ENCODE results near the gene CCDC74A.
"Not testable (repeated sequence)": the region's sequence is repeated elsewhere in the genome, so short reads cannot be mapped to it uniquely, and the experiment has no call there.

CCDC74A gene

GRCh38 chr2:131527131-131528001 lies at the start of gene CCDC74A:
TSS of gene CCDC74A (plus strand) at chr2:131527888. CDS start at chr2:131527971, 83 bp downstream.
- peak; percentile 64 to 73 for DNase-seq (ENCODE audit: extremely low read depth in 1 of 2, low read depth in 1 of 2)

- not testable (repeated sequence) for DNase-seq (ENCODE audit: extremely low read depth in 1 of 2, low read depth in 1 of 2)
Measured at GRCh38 chr2:131478074-131478849, 49.4 kb upstream of the CCDC74A start.

GRCh38 chr2:131478850-131479461 lies 48.7 kb upstream of the CCDC74A start:
- DNase-seq (ENCODE audit: extremely low read depth in 1 of 2, low read depth in 1 of 2) = not testable (repeated sequence)

- DNase-seq (ENCODE audit: extremely low read depth in 1 of 2, low read depth in 1 of 2) = not testable (repeated sequence)
Measured at GRCh38 chr2:131480351-131480750, 47.3 kb upstream of the CCDC74A start.

GRCh38 chr2:131482506-131483155 lies 45.1 kb upstream of the CCDC74A start:
- not testable (repeated sequence) for DNase-seq (ENCODE audit: extremely low read depth in 1 of 2, low read depth in 1 of 2)

- not testable (repeated sequence) for DNase-seq (ENCODE audit: extremely low read depth in 1 of 2, low read depth in 1 of 2)
Measured at GRCh38 chr2:131483981-131484820, 43.5 kb upstream of the CCDC74A start.

- not testable (repeated sequence) for DNase-seq (ENCODE audit: extremely low read depth in 1 of 2, low read depth in 1 of 2)
Measured at GRCh38 chr2:131484906-131485460, 42.7 kb upstream of the CCDC74A start.

- not testable (repeated sequence) for DNase-seq (ENCODE audit: extremely low read depth in 1 of 2, low read depth in 1 of 2)
Measured at GRCh38 chr2:131486201-131486902, 41.3 kb upstream of the CCDC74A start.

- no peak for DNase-seq (ENCODE audit: extremely low read depth in 1 of 2, low read depth in 1 of 2)
Measured at GRCh38 chr2:131488306-131489205, 39.1 kb upstream of the CCDC74A start.

GRCh38 chr2:131490616-131491468 lies 36.8 kb upstream of the CCDC74A start:
- DNase-seq (ENCODE audit: extremely low read depth in 1 of 2, low read depth in 1 of 2) = peak in 1 of 2 donors; percentile 6

- not testable (repeated sequence) for DNase-seq (ENCODE audit: extremely low read depth in 1 of 2, low read depth in 1 of 2)
Measured at GRCh38 chr2:131491469-131491836, 36.2 kb upstream of the CCDC74A start.

GRCh38 chr2:131492015-131492417 lies 35.7 kb upstream of the CCDC74A start, which contains the start of gene MZT2A:
TSS of gene MZT2A (minus strand) at chr2:131492397. CDS start at chr2:131492376, 21 bp downstream.
- DNase-seq (ENCODE audit: extremely low read depth in 1 of 2, low read depth in 1 of 2) = peak in 1 of 2 donors; percentile 10

- DNase-seq (ENCODE audit: extremely low read depth in 1 of 2, low read depth in 1 of 2) = peak; percentile 80 to 93
Measured at GRCh38 chr2:131492418-131493198, 35.1 kb upstream of the CCDC74A start.

- no peak for DNase-seq (ENCODE audit: extremely low read depth in 1 of 2, low read depth in 1 of 2)
Measured at GRCh38 chr2:131493199-131493968, 34.3 kb upstream of the CCDC74A start.

- not testable (repeated sequence) for DNase-seq (ENCODE audit: extremely low read depth in 1 of 2, low read depth in 1 of 2)
Measured at GRCh38 chr2:131495506-131495905, 32.2 kb upstream of the CCDC74A start.

Measured in stimulated activated CD8-positive, alpha-beta memory T cell treated with anti-CD3 and anti-CD28 coated beads, Interleukin-7, amount 100 ng/mL, for 48 hours (primary cell).